AG04449 (cell line): Measurements from ENCODE around the gene ZFPM1.

Source experiments
- CTCF ChIA-PET: fragments of 350-600 bp; formaldehyde crosslinking; extraction: SDS; loops from one replicate; lab custom pipeline; 2021; ENCODE audit warnings: antibody characterized with exemption; lab: Yijun Ruan, JAX
- POLR2A ChIA-PET: fragments of 400-600, 350-600 bp; formaldehyde crosslinking; extraction: SDS; loops from one replicate; lab custom pipeline; 2020; ENCODE audit warnings: antibody characterized with exemption, inconsistent platforms; lab: Yijun Ruan, JAX
- DNase-seq: peaks from one replicate; pipeline ENCODE4 v3.0.0-alpha.2; 2010; ENCODE audit warnings: low read depth, low spot score
- H3K4me3 ChIP-seq: 2 replicates; pipeline ENCODE4 v1.5.1; 2011; ENCODE audit warnings: low read depth, mild to moderate bottlenecking, control low read depth, low read length
- TF ChIP-seq, protein P1 (sequence below): IDR thresholded peaks from one replicate; pipeline ENCODE4 v1.5.1; 2011; ENCODE audit warnings: mild to moderate bottlenecking, moderate library complexity, low read length, control low read depth, inconsistent platforms; ENCODE audit not compliant: insufficient read depth; ENCODE audit errors: missing control alignments

Gene ZFPM1

DNA sequence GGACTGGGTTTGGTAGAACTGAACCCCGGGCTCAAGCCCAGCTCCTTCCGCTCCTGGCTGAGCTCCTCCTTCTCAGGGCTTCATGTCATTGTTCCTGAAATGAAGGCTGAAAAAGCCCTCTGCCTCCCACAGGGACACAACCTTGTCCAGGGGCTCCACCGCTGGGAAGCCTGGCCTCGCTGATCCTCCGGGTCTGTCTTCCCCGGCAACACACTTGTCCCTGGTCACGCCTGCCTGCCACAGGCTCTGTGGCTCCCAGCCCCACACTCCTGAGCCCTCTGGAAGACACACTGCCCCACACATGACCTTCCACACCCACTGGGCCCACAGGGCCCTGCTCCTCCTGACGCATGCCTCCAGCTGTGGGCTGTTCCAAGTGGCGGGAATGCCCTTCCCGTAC, 99.1 kb downstream of the ZFPM1 start:
- TF ChIP-seq, protein P1, sequence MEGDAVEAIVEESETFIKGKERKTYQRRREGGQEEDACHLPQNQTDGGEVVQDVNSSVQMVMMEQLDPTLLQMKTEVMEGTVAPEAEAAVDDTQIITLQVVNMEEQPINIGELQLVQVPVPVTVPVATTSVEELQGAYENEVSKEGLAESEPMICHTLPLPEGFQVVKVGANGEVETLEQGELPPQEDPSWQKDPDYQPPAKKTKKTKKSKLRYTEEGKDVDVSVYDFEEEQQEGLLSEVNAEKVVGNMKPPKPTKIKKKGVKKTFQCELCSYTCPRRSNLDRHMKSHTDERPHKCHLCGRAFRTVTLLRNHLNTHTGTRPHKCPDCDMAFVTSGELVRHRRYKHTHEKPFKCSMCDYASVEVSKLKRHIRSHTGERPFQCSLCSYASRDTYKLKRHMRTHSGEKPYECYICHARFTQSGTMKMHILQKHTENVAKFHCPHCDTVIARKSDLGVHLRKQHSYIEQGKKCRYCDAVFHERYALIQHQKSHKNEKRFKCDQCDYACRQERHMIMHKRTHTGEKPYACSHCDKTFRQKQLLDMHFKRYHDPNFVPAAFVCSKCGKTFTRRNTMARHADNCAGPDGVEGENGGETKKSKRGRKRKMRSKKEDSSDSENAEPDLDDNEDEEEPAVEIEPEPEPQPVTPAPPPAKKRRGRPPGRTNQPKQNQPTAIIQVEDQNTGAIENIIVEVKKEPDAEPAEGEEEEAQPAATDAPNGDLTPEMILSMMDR: no peak
- no peak for DNase-seq
- CTCF ChIA-PET: interaction anchor here (1.9 to 2.2 kb wide), 2 partner anchors 9 to 14 kb away, joined by 6 to 7 read pairs; no protein-coding TSS in a partner anchor
- POLR2A ChIA-PET: no interaction called here
- H3K4me3 ChIP-seq: no peak overlapping the region

DNA sequence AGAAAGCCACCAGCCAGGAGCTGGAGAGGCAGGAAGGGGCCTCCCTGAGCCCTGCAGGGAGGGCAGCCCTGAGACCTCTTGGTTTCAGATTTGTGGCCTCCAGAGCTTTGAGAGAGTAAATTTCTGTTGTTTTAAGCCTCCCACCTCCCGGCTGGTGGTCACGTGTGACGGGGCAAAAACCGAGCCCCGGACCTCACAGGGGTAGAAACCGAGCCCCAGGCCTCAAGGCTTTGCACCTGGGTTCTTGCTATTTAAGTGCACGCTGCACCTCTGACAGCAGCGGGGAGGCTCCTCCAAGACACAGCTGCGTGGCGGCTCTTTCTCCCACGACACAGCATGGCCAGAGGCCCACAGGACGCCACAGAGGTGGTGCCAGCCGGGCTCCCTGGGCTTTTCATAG, 99.7 kb downstream of the ZFPM1 start:
- TF ChIP-seq, protein P1: no peak
- no peak overlapping the region for H3K4me3 ChIP-seq
- no peak for DNase-seq
- ChIA-PET CTCF (interaction anchor here (1.9 to 2.2 kb wide), 2 partner anchors 8 to 13 kb away, joined by 6 to 7 read pairs; no protein-coding TSS in a partner anchor), POLR2A (no interaction called here)

DNA sequence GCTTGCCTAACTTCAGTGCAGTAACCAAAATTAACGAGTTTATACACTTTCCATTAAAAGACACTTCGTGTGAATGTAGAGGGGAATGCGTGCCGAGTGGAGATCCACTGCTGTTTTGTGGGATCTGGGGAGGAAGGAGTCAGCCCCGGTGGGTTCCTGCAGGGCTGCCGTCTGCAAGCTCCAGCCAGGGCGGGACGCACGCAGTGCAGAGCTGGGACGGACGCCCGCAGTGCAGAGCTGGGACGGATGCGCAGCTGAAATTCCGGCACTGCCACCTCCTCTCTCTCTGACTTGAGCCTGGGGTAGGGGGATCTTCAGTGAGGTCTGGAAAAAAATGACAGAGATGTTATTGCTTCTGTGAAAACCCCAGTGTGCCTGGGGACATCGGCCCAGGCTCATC, 100.7 kb downstream of the ZFPM1 start:
- H3K4me3 ChIP-seq: no peak overlapping the region
- ChIA-PET POLR2A (no interaction called here), CTCF (interaction anchor here (2.2 kb wide), 1 partner anchor 12 kb away, joined by 6 read pairs; no protein-coding TSS in a partner anchor)
- DNase-seq: no peak
- TF ChIP-seq, protein P1: no peak

DNA sequence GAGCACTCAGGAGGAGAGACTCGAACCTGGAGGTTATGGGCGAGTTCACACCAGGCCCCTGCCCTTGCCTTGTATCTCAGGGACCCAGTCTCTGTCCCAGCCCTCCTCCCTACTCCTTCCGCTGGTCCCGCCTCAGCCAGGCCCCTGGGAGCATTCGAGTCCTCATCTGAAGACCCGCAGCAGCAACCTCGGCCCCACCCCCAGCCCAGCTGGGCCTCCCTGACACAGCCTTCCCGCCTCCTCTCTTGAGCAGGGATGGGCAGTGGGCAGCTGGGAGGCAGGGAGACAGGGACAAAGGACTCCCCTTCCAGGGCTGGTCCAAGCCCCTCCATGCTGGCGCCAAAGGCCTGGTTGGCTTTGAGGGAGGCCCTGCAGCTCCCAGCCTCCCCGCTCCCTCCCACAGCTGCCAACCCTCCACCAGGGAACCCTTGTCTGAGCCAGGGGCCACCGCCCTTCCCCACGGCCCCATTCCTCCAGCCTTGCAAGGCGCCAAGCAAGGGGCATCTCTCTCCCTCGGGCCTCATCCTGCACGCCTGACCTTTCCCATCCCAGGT, 101.7 kb downstream of the ZFPM1 start:
- CTCF ChIA-PET: interaction anchor here (1.3 kb wide), 1 partner anchor 12 kb away, joined by 3 read pairs; no protein-coding TSS in a partner anchor

DNA sequence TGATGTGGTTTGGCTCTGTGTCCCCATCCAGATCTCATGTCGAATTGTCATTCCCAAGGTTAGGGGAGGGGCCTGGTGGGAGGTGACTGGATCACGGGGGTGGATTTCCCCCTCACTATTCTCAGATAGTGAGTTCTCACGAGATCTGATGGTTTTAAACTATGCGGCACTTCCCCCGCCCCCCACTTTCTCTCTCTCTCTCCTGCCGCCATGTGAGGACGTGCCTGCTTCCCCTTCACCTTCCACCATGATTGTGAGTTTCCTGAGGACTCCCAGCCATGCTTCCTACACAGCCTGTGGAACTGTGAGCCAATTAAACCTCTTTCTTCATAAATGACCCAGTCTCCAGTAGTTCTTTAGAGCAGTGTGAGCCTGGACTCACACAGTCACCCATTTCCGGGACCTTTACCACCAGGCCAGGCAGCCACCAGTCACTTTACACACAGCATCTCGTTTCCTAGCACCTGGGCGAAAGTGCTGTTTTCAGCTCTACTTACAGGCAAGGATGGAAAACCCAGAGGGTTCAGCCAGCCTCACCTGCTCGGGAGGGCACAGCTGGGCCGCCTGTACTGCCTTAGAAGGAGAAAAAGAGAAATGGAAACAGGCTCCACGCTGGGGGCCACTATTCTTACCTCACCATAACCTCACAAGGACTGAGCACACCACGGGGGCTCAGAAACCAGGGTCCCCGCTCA, 103.4 kb downstream of the ZFPM1 start:
- ChIA-PET POLR2A (interaction anchor here (0.6 kb wide), 1 partner anchor 536 kb away, joined by 3 read pairs; no protein-coding TSS in a partner anchor), CTCF (interaction anchor here (1.0 kb wide), 1 partner anchor 17 kb away, joined by 3 read pairs; no protein-coding TSS in a partner anchor)
- no peak for DNase-seq
- TF ChIP-seq, protein P1: no peak
- no peak overlapping the region for H3K4me3 ChIP-seq

More for the DNA sequence above, 101.7 kb downstream of the ZFPM1 start:
- no peak for DNase-seq
- POLR2A ChIA-PET: no interaction called here
- TF ChIP-seq, protein P1: no peak
- no peak overlapping the region for H3K4me3 ChIP-seq
